ENCODE data around the gene COG1. TPM values are rescaled to one million over a fixed set of nuclear protein-coding genes. Genes with fewer than 3 reads are reported as not detected.

Gene COG1
- total RNA-seq, 1 donor from 2014 or later, result 31.5 TPM

DNA sequence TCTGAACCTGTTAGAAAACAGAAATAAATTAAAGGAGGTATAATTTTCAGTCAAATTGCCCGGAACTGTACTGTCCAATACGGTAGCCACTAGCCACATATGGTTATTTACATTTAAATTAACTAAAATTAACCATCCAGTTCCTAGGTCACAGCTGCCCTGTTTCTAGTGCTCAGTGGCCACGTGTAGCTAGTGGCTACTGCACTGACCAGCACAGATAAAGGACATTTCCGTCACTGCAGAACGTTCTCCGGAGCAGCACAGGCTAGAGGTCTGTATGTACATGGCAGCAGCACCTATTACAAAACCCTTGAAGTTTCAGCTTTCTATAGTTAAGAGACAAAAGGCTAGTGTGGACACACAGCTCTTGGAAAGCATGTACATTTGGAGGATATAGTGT is 35.1 kb downstream of the COG1 start:
- no peak for DNase-seq (ENCODE audit: low spot score)
- peaks cover 28% of the 10 kb centered on the region for H3K36me3 Mint-ChIP-seq (ENCODE audit: low read depth)
- intact Hi-C loops (cut with micrococcal nuclease), result loop anchor here (1.0 to 2.0 kb wide), 2 partner anchors 17 to 37 kb away; no protein-coding TSS in a partner anchor
- no peak overlapping the region for H3K4me3 Mint-ChIP-seq (ENCODE audit: low read depth)
- no peaks in the 10 kb centered on the region for H3K9me3 Mint-ChIP-seq
- H3K27me3 Mint-ChIP-seq (ENCODE audit: low read depth), result no peaks in the 10 kb centered on the region
- H3K4me1 Mint-ChIP-seq (ENCODE audit: low read depth), result peaks cover 57% of the 10 kb centered on the region
- H3K27ac Mint-ChIP-seq, result no peak overlapping the region

DNA sequence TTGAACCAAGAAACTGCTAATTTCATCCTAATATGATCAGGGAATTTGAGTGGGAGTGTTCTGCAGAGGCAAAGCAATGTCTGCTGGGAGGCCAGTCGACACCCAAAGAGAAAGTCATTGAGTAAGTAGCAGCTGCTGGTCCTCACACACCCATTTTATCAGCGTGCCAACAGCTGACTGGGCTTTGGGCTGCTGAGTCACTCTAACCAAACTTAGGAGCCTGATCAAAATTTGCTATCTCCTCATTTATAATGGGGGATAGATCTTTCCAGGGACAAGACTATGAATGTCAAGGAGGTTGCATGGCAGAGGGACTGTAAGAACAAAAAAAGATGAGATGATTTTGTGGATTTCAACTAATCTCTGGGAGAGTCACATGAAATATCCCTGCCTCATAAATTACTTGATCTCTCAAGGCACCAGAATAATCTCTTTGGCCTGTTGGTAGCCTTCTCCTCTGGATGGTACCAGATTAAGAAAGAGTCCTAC is 35.9 kb downstream of the COG1 start:
- H3K4me1 Mint-ChIP-seq (ENCODE audit: low read depth), result peaks cover 62% of the 10 kb centered on the region
- intact Hi-C loops (cut with micrococcal nuclease), result loop anchor here (2.0 kb wide), 1 partner anchor 18 kb away; no protein-coding TSS in a partner anchor
- peak overlapping the region; percentile 3 for H3K4me3 Mint-ChIP-seq (ENCODE audit: low read depth)
- no peaks in the 10 kb centered on the region for H3K9me3 Mint-ChIP-seq
- no peaks in the 10 kb centered on the region for H3K27me3 Mint-ChIP-seq (ENCODE audit: low read depth)
- H3K36me3 Mint-ChIP-seq (ENCODE audit: low read depth), result peaks cover 32% of the 10 kb centered on the region
- no peak for DNase-seq (ENCODE audit: low spot score)
- peak overlapping the region; percentile 6 for H3K27ac Mint-ChIP-seq

DNA sequence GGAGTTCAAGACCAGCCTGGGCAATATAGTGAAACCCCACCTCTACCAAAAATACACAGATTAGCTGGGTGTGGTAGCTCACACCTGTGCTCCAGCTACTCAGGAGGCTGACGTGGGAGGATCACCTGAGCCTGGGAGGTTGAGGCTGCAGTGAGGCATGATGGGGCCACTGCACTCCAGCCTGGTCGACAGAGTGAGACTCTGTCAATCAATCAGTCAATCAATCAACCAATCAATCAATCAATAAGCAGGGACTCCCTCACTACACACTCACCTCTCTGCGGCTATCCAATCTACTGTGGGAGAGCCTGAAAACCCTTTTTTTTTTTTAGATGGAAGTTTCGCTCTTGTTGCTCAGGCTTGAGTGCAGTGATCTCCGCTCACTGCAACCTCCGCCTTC is 37.2 kb downstream of the COG1 start:
- DNase-seq (ENCODE audit: low spot score), result no peak
- Mint-ChIP-seq H3K4me3 (ENCODE audit: low read depth) (peak overlapping the region; percentile 87), H3K27ac (no peak overlapping the region), H3K9me3 (no peaks in the 10 kb centered on the region), H3K4me1 (ENCODE audit: low read depth) (peaks cover 60% of the 10 kb centered on the region), H3K36me3 (ENCODE audit: low read depth) (peaks cover 29% of the 10 kb centered on the region), H3K27me3 (ENCODE audit: low read depth) (no peaks in the 10 kb centered on the region)
- intact Hi-C loops (cut with micrococcal nuclease), result loop anchor here (10.0 kb wide), 1 partner anchor 1645 kb away; the partner anchor contains the start of gene FDXR

DNA sequence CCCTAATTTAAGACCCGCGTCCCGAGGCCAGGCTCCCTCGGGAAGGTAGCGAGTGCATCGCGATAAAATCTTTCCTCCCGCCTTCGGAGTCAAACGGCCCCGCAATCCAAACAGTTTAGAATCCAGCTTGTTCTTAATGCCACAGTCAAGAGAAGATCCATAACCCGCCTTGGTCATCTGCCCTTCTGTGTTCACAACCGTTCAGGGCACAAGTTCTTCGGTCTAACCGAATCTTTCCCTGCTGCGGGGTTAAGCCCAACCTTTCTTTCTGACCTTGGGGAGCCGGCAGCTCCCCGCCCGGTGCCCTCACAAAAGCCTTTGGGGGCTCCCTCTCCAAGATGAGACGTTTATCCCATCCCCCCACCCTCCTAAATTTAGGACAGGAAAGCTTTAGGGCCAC is 38.5 kb downstream of the COG1 start:
- peak overlapping the region; percentile 87 for H3K4me3 Mint-ChIP-seq (ENCODE audit: low read depth)
- peaks cover 32% of the 10 kb centered on the region for H3K36me3 Mint-ChIP-seq (ENCODE audit: low read depth)
- DNase-seq (ENCODE audit: low spot score), result no peak
- H3K9me3 Mint-ChIP-seq, result no peaks in the 10 kb centered on the region
- peak overlapping the region; percentile 93 for H3K27ac Mint-ChIP-seq
- no peaks in the 10 kb centered on the region for H3K27me3 Mint-ChIP-seq (ENCODE audit: low read depth)
- intact Hi-C loops (cut with micrococcal nuclease), result loop anchor here (10.0 kb wide), 1 partner anchor 1643 kb away; the partner anchor contains the start of gene FDXR
- H3K4me1 Mint-ChIP-seq (ENCODE audit: low read depth), result peaks cover 57% of the 10 kb centered on the region

DNA sequence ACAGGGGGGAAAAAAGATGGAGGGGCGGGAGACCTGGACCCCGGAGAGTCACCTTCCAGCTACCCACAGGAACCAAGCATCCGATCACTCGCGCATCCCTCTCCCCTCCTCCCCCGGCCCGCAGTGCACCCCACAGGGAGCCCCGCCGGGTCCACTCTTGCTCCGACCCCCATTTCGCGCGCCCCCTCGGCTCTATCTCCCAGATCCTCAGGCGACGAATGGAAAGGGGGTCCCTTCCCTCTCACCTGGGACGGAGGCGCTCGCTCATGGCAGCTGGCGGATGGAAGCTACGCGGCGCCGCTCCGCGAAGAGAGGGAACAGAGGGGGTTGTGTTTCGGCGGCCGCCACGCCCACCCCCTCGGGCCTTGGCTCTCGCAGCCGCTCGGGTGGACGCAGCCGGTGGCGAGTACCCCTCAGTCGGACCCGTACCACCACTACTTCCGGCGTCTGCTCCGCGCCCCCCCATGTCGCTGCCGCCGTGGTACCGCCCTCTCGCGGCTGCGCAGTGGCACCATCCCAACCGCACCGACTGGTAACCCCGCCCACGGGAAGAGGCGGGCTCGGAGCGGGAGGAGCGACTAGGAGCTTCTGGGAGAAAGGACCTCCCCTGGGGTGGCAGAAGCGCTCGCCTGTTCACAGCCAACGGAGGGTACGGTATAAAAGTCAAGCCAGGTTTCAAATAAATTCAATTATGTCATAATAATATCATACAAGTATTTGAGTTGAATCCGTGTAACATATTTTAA is 39.2 kb downstream of the COG1 start:
- H3K27ac Mint-ChIP-seq, result peak overlapping the region; percentile 93
- H3K36me3 Mint-ChIP-seq (ENCODE audit: low read depth), result peaks cover 33% of the 10 kb centered on the region
- H3K4me1 Mint-ChIP-seq (ENCODE audit: low read depth), result peaks cover 52% of the 10 kb centered on the region
- no peaks in the 10 kb centered on the region for H3K27me3 Mint-ChIP-seq (ENCODE audit: low read depth)
- H3K9me3 Mint-ChIP-seq, result no peaks in the 10 kb centered on the region
- peak overlapping the region; percentile 87 for H3K4me3 Mint-ChIP-seq (ENCODE audit: low read depth)
- intact Hi-C loops (cut with micrococcal nuclease), result loop anchor here (1.0 to 10.0 kb wide), 3 partner anchors 39 to 1643 kb away; partner anchors contain the start of genes COG1 and FDXR
- DNase-seq (ENCODE audit: low spot score), result peak; percentile 93

DNA sequence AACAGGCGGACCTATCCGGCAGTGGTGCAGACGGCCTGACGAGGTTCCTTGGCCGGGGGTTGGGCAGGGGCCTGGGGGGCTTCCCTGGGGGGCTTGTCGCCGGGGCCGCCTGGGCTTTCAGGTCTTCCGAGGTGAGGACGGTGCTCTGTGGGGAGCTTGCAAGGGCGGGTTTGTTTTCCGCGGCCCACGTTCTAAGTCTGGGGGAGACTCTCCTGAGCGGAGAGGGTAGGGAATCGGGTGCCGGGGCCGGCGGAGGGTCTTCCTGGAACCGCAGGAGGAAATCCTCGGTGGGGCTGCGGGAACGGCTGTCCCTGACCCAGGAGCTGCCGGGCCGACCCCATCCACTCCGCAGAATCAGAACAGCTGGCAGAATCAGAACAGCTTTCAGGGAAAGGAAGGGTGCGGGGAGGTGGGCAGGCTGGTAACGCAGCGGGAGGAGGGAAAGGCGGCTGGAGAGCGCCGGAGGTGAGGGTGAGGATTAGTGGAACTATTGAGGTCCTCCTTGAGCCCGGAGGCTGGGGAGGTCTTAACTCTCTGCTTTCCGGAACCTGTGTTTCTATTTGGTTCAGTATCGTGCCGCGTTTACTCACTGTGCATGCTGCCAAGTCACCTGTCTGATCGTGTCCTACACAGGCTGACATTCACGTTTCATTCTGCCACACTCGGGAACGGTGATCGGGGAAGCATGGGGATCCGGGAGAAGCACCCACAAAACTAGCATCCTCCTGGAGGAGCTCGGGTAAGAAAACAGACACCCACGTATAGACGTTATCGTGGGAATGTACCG is 39.9 kb downstream of the COG1 start:
- H3K4me1 Mint-ChIP-seq (ENCODE audit: low read depth), result peaks cover 50% of the 10 kb centered on the region
- H3K4me3 Mint-ChIP-seq (ENCODE audit: low read depth), result peak overlapping the region; percentile 87
- peak; percentile 22 for DNase-seq (ENCODE audit: low spot score)
- intact Hi-C loops (cut with micrococcal nuclease), result loop anchor here (1.0 to 10.0 kb wide), 3 partner anchors 39 to 1642 kb away; partner anchors contain the start of genes COG1 and FDXR
- H3K9me3 Mint-ChIP-seq, result no peaks in the 10 kb centered on the region
- peak overlapping the region; percentile 93 for H3K27ac Mint-ChIP-seq
- H3K36me3 Mint-ChIP-seq (ENCODE audit: low read depth), result peaks cover 38% of the 10 kb centered on the region
- H3K27me3 Mint-ChIP-seq (ENCODE audit: low read depth), result no peaks in the 10 kb centered on the region

DNA sequence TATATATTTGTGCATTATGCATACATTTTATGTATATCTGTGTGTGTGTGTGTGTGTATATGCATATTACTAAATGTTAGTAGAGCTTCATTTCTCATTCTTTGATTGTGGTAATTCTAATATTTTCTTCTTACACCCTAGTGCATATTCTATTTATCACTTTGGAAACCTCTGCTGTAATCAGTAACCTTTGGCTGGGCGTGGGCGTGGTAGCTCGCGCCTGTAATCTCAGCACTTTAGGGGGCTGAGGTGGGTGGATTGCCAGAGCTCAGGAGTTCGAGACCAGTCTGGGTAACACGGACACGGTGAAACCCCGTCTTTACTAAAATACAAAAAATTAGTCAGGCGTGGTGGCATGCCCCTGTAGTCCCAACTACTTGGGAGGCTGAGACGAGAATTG is 41.9 kb downstream of the COG1 start:
- no peak overlapping the region for H3K27ac Mint-ChIP-seq
- H3K4me1 Mint-ChIP-seq (ENCODE audit: low read depth), result peaks cover 42% of the 10 kb centered on the region
- no peaks in the 10 kb centered on the region for H3K27me3 Mint-ChIP-seq (ENCODE audit: low read depth)
- DNase-seq (ENCODE audit: low spot score), result no peak
- intact Hi-C loops (cut with micrococcal nuclease), result loop anchor here (10.0 kb wide), 1 partner anchor 1640 kb away; the partner anchor contains the start of gene FDXR
- no peak overlapping the region for H3K4me3 Mint-ChIP-seq (ENCODE audit: low read depth)
- no peaks in the 10 kb centered on the region for H3K9me3 Mint-ChIP-seq
- peaks cover 36% of the 10 kb centered on the region for H3K36me3 Mint-ChIP-seq (ENCODE audit: low read depth)

DNA sequence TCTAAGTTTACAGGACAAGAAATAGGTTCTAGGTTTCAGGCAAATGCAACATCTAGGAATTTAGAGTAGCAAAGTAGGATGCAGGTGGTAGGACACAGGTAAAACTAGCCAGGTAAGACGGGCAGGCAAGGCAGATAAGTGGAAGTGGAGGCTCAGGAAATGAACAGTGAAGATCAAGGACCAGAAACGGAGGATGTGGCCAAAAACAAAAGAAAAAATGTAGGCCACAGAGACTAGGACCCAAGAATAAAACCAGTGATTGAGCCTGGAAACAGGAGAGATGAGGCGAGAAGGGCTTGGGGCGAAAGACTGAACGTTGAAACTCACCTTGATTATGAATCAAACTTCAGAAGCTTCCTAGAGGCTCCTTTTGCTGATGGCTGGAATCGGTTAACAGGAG is 44.9 kb downstream of the COG1 start:
- H3K27me3 Mint-ChIP-seq (ENCODE audit: low read depth), result no peaks in the 10 kb centered on the region
- H3K4me3 Mint-ChIP-seq (ENCODE audit: low read depth), result no peak overlapping the region
- H3K4me1 Mint-ChIP-seq (ENCODE audit: low read depth), result peaks cover 30% of the 10 kb centered on the region
- DNase-seq (ENCODE audit: low spot score), result no peak
- intact Hi-C loops (cut with micrococcal nuclease), result loop anchor here (10.0 kb wide), 1 partner anchor 1637 kb away; the partner anchor contains the start of gene FDXR
- H3K27ac Mint-ChIP-seq, result peak overlapping the region; percentile 63
- peaks cover 37% of the 10 kb centered on the region for H3K36me3 Mint-ChIP-seq (ENCODE audit: low read depth)
- H3K9me3 Mint-ChIP-seq, result no peaks in the 10 kb centered on the region

DNA sequence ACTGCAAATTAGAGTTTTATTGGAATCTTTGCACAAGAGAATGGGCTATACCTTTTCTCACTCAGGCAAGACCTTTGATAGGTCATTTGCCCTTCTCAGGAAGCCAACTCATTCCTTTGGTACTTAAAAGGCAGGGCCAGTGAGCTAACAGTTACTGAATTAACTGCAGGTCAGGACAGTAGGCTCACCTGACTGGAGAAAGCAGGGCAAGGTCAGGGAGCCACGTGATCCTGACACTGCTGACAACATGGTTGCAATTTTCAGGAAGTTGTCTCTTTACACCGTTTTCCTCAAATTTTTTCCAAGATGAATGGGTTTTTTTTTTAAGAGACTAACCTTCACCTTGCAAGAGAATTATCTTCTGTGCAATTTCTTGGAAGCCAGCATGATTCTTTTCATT is 47.7 kb downstream of the COG1 start:
- H3K4me1 Mint-ChIP-seq (ENCODE audit: low read depth), result peaks cover 21% of the 10 kb centered on the region
- H3K9me3 Mint-ChIP-seq, result no peaks in the 10 kb centered on the region
- intact Hi-C loops (cut with micrococcal nuclease), result no loop called here
- H3K4me3 Mint-ChIP-seq (ENCODE audit: low read depth), result no peak overlapping the region
- H3K36me3 Mint-ChIP-seq (ENCODE audit: low read depth), result peaks cover 34% of the 10 kb centered on the region
- DNase-seq (ENCODE audit: low spot score), result no peak
- H3K27ac Mint-ChIP-seq, result no peak overlapping the region
- H3K27me3 Mint-ChIP-seq (ENCODE audit: low read depth), result no peaks in the 10 kb centered on the region

DNA sequence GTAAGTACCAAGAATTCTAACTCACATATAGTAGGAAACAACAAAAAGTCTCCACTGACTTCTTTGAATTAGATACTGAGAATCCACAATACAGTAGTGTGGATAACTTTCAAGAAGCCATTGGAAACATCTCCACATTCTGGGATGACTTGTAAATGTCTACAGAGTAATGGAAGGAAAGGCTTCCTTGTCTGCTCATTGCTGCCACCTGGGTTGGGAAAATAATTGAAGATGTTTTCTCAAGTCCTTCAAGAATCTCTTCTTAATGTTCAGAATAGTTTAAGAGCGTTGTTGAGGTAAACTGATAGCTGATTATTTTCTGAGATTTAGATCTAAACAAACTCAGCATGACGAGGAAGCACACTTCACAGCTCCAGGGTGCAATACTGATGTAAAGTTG is 54.9 kb downstream of the COG1 start:
- Mint-ChIP-seq H3K4me3 (ENCODE audit: low read depth) (no peak overlapping the region), H3K9me3 (no peaks in the 10 kb centered on the region), H3K27me3 (ENCODE audit: low read depth) (no peaks in the 10 kb centered on the region), H3K27ac (no peak overlapping the region), H3K36me3 (ENCODE audit: low read depth) (peaks cover 17% of the 10 kb centered on the region), H3K4me1 (ENCODE audit: low read depth) (no peaks in the 10 kb centered on the region)
- intact Hi-C loops (cut with micrococcal nuclease), result no loop called here
- no peak for DNase-seq (ENCODE audit: low spot score)

DNA sequence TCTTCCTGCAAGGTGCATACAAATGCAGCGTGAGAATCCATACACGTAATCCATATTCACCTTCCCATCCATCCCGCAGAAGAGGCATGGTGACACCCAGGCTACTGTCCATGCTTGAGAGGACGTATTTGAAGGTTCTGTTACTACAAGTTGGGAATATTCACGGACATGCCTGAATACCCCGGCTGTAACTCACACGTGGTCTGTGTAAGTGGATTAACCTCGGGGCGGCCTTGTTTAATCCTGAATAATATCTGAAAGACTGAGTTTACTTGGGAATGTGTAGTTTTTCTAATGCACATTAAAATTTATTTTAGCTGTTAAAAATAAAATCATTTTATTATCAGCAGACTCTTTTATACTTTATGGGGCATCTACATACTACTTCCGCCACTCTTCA is 55.7 kb downstream of the COG1 start:
- peaks cover 17% of the 10 kb centered on the region for H3K36me3 Mint-ChIP-seq (ENCODE audit: low read depth)
- H3K4me3 Mint-ChIP-seq (ENCODE audit: low read depth), result no peak overlapping the region
- H3K9me3 Mint-ChIP-seq, result no peaks in the 10 kb centered on the region
- H3K27ac Mint-ChIP-seq, result no peak overlapping the region
- H3K4me1 Mint-ChIP-seq (ENCODE audit: low read depth), result no peaks in the 10 kb centered on the region
- intact Hi-C loops (cut with micrococcal nuclease), result no loop called here
- no peaks in the 10 kb centered on the region for H3K27me3 Mint-ChIP-seq (ENCODE audit: low read depth)
- DNase-seq (ENCODE audit: low spot score), result no peak

DNA sequence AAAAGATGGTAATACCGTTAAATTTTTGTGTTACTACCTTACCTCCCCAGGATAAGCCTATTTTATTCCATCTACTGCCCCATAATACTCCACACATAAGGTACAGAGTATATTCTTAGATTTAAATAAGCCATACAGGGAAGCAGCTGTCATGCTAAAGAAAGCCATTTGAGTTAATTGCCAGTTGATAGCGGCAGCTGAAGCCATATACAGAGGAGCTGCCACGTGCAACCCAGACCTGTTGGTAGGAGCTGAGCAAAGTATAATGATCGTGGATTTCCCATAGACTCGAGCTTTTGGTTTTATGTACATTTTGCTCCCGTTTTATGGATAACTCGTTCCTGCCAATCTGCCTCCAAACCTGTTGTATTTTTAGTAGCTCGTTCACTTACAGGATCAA is 56.8 kb downstream of the COG1 start:
- H3K4me1 Mint-ChIP-seq (ENCODE audit: low read depth), result no peaks in the 10 kb centered on the region
- H3K36me3 Mint-ChIP-seq (ENCODE audit: low read depth), result peaks cover 16% of the 10 kb centered on the region
- no peak for DNase-seq (ENCODE audit: low spot score)
- intact Hi-C loops (cut with micrococcal nuclease), result loop anchor here (10.0 kb wide), 1 partner anchor 685 kb away; no protein-coding TSS in a partner anchor
- no peak overlapping the region for H3K4me3 Mint-ChIP-seq (ENCODE audit: low read depth)
- no peak overlapping the region for H3K27ac Mint-ChIP-seq
- no peaks in the 10 kb centered on the region for H3K9me3 Mint-ChIP-seq
- H3K27me3 Mint-ChIP-seq (ENCODE audit: low read depth), result no peaks in the 10 kb centered on the region
